SK-N-SH treated with all-trans-retinoic acid at 6 μM for 48 hours (cell line): Measurements from ENCODE around the gene DGKG.

Source experiments
- ATAC-seq: fragments of 200-7000 bp; cut with Tn5 transposase; 3 replicates; pipeline ENCODE4 v1.9.1; 2020; ENCODE audit warnings: mild to moderate bottlenecking, moderate library complexity
- ARNTL ChIP-seq: fragments of 450-650 bp; formaldehyde crosslinking; IDR thresholded peaks from 2 replicates; pipeline ENCODE4 v1.5.0; 2020; ENCODE audit warnings: low read depth, mild to moderate bottlenecking, moderate library complexity, borderline replicate concordance
- CREB5 ChIP-seq: fragments of 250-450 bp; sonication (Bioruptor Pico); IDR thresholded peaks from 2 replicates; pipeline ENCODE4 v1.5.1; 2020; ENCODE audit warnings: low read depth, mild to moderate bottlenecking, moderate library complexity
- CSDC2 ChIP-seq: fragments of 250-450 bp; sonication (Bioruptor Pico); IDR thresholded peaks from 2 replicates; pipeline ENCODE4 v1.5.0; 2020; ENCODE audit warnings: mild to moderate bottlenecking, moderate library complexity
- ESRRG ChIP-seq: fragments of 250-450 bp; sonication (Bioruptor Pico); IDR thresholded peaks from 2 replicates; pipeline ENCODE4 v1.6.1; 2021; ENCODE audit warnings: mild to moderate bottlenecking
- GLIS3 ChIP-seq: fragments of 250-450 bp; sonication (Bioruptor Pico); IDR thresholded peaks from 2 replicates; pipeline ENCODE4 v1.5.0; 2020; ENCODE audit warnings: mild to moderate bottlenecking, moderate library complexity
- ISL1 ChIP-seq: fragments of 250-450 bp; sonication (Bioruptor Pico); IDR thresholded peaks from 2 replicates; pipeline ENCODE4 v2.1.2; 2022; ENCODE audit warnings: mild to moderate bottlenecking, moderate library complexity
- OSR1 ChIP-seq: fragments of 250-450 bp; sonication (Bioruptor Pico); IDR thresholded peaks from 2 replicates; pipeline ENCODE4 v1.8.0; 2022; ENCODE audit warnings: moderate library complexity, mild to moderate bottlenecking, inconsistent platforms
- PATZ1 ChIP-seq: fragments of 250-450 bp; sonication (Bioruptor Pico); IDR thresholded peaks from 2 replicates; pipeline ENCODE4 v1.8.0; 2020; ENCODE audit warnings: mild to moderate bottlenecking, moderate library complexity, borderline replicate concordance
- PPARA ChIP-seq: fragments of 250-450 bp; sonication (Bioruptor Pico); IDR thresholded peaks from 2 replicates; pipeline ENCODE4 v1.5.0; 2020; ENCODE audit warnings: mild to moderate bottlenecking, borderline replicate concordance
- RARB ChIP-seq: fragments of 250-450 bp; sonication (Bioruptor Pico); IDR thresholded peaks from 2 replicates; pipeline ENCODE4 v1.8.0; 2021; ENCODE audit warnings: mild to moderate bottlenecking, moderate library complexity
- SNAI2 ChIP-seq: fragments of 250-450 bp; sonication (Bioruptor Pico); IDR thresholded peaks from 2 replicates; pipeline ENCODE4 v1.5.0; 2020; ENCODE audit warnings: mild to moderate bottlenecking, moderate library complexity
- TCF4 ChIP-seq: fragments of 250-450 bp; sonication (Bioruptor Pico); IDR thresholded peaks from 2 replicates; pipeline ENCODE4 v1.8.0; 2021; ENCODE audit warnings: mild to moderate bottlenecking, moderate library complexity, borderline replicate concordance
- TOX ChIP-seq: fragments of 250-450 bp; sonication (Bioruptor Pico); IDR thresholded peaks from 2 replicates; pipeline ENCODE4 v1.8.0; 2021; ENCODE audit warnings: mild to moderate bottlenecking, moderate library complexity, borderline replicate concordance
- TSHZ2 ChIP-seq: fragments of 250-450 bp; sonication (Bioruptor Pico); IDR thresholded peaks from 2 replicates; pipeline ENCODE4 v1.5.0; 2020; ENCODE audit warnings: mild to moderate bottlenecking, moderate library complexity
- ZC3H10 ChIP-seq: fragments of 250-450 bp; sonication (Bioruptor Pico); IDR thresholded peaks from 2 replicates; pipeline ENCODE4 v1.5.1; 2021; ENCODE audit warnings: mild to moderate bottlenecking, moderate library complexity
- ZFP3 ChIP-seq: fragments of 250-450 bp; sonication (Bioruptor Pico); IDR thresholded peaks from 2 replicates; pipeline ENCODE4 v1.5.0; 2020; ENCODE audit warnings: mild to moderate bottlenecking, moderate library complexity
- ZFP30 ChIP-seq: fragments of 450-650 bp; formaldehyde crosslinking; IDR thresholded peaks from 2 replicates; pipeline ENCODE4 v1.5.0; 2022; ENCODE audit warnings: mild to moderate bottlenecking, moderate library complexity
- ZNF565 ChIP-seq: fragments of 450-650 bp; formaldehyde crosslinking; conservative IDR thresholded peaks from 2 replicates; pipeline ENCODE4 v1.5.0; 2020; ENCODE audit warnings: low read depth, mild to moderate bottlenecking, moderate library complexity
- ZNF70 ChIP-seq: fragments of 450-650 bp; formaldehyde crosslinking; IDR thresholded peaks from 2 replicates; pipeline ENCODE4 v1.5.0; 2020; ENCODE audit warnings: mild to moderate bottlenecking, moderate library complexity

Gene DGKG

GRCh38 chr3:186151077-186151971 lies 210.7 kb downstream of the DGKG start:
- TF ChIP-seq PATZ1 (no peak), SNAI2 (no peak), RARB (no peak), TSHZ2 (CRISPR knock-in tag) (no peak), ISL1 (CRISPR knock-in tag) (no peak), TCF4 (CRISPR knock-in tag) (no peak), ZNF565 (CRISPR knock-in tag) (no peak), ZNF70 (CRISPR knock-in tag) (no peak), ARNTL (no peak), ZFP30 (CRISPR knock-in tag) (no peak)
- no peak for ATAC-seq

- no peak for ATAC-seq
- TF ChIP-seq TOX (CRISPR knock-in tag) (no peak), RARB (no peak), ISL1 (CRISPR knock-in tag) (no peak), TCF4 (CRISPR knock-in tag) (no peak), OSR1 (CRISPR knock-in tag) (no peak), ZNF565 (CRISPR knock-in tag) (no peak), ESRRG (no peak), PPARA (CRISPR knock-in tag) (no peak), GLIS3 (CRISPR knock-in tag) (no peak), CSDC2 (CRISPR knock-in tag) (no peak), ZFP30 (CRISPR knock-in tag) (no peak), CREB5 (no peak), ZFP3 (CRISPR knock-in tag) (no peak), TSHZ2 (CRISPR knock-in tag) (no peak), SNAI2 (no peak), ZC3H10 (no peak)
- TF ChIP-seq, all 23 proteins: peak for 0
Observed at GRCh38 chr3:186150041-186150830, 211.8 kb downstream of the DGKG start.

GRCh38 chr3:186149319-186149960 lies 212.6 kb downstream of the DGKG start:
- TF ChIP-seq CREB5: no peak
- TF ChIP-seq ZNF565 (CRISPR knock-in tag): no peak
- no peak for TF ChIP-seq SNAI2
- no peak for TF ChIP-seq OSR1 (CRISPR knock-in tag)
- TF ChIP-seq TCF4 (CRISPR knock-in tag): no peak
- no peak for TF ChIP-seq ZNF70 (CRISPR knock-in tag)
- TF ChIP-seq TOX (CRISPR knock-in tag): no peak
- no peak for ATAC-seq
